OCI-LY7 (cell line): ENCODE data around the gene TFCP2L1. TPM values are rescaled to one million over a fixed set of nuclear protein-coding genes. Genes with fewer than 3 reads are reported as not detected.

ENCODE experiments used
- BruUV-seq: library from RNA; stranded (reverse); fragments of 400-500 nt; replicated peaks from 2 replicates; lab custom pipeline; 2021; lab: Mats Ljungman, UMichigan
- CTCF ChIA-PET: fragments of 300-600 bp; sonication (Branson Sonifier 250); formaldehyde crosslinking; loops from one replicate; lab custom pipeline; 2022; ENCODE audit warnings: antibody characterized with exemption; ENCODE audit not compliant: unreplicated experiment; lab: Charles Lee
- POLR2A ChIA-PET: fragments of 300-600 bp; sonication (Branson Sonifier 250); formaldehyde crosslinking; loops from one replicate; lab custom pipeline; 2022; ENCODE audit warnings: antibody characterized with exemption; lab: Charles Lee
- DNase-seq: peaks from one replicate; pipeline ENCODE4 v3.0.0-alpha.2; 2015; ENCODE audit warnings: low spot score
- H2AFZ ChIP-seq: fragments of 200-600 bp; sonication (generic), shearing (Covaris generic); 2 replicates; pipeline ENCODE4 v1.6.1; 2014; ENCODE audit warnings: mild to moderate bottlenecking, antibody characterized with exemption, low read length, moderate library complexity
- H3K27ac ChIP-seq: fragments of 200-600 bp; sonication (generic); 2 replicates; pipeline ENCODE4 v1.5.1; 2014; ENCODE audit warnings: mixed run types, low read depth, mild to moderate bottlenecking, moderate library complexity, low read length, inconsistent platforms; ENCODE audit not compliant: poor library complexity, severe bottlenecking
- H3K36me3 ChIP-seq: fragments of 200-600 bp; sonication (generic); 2 replicates; pipeline ENCODE4 v1.6.1; 2014; ENCODE audit warnings: mild to moderate bottlenecking, antibody characterized with exemption, low read length, moderate library complexity, mixed read lengths; ENCODE audit not compliant: insufficient read depth
- H3K4me1 ChIP-seq: fragments of 200-600 bp; sonication (generic); 2 replicates; pipeline ENCODE4 v1.5.1; 2014; ENCODE audit warnings: mild to moderate bottlenecking, low read length; ENCODE audit not compliant: insufficient read depth, poor library complexity, severe bottlenecking
- H3K4me2 ChIP-seq: fragments of 200-600 bp; sonication (generic); 2 replicates; pipeline ENCODE4 v1.6.1; 2014; ENCODE audit warnings: mild to moderate bottlenecking, low read length
- H3K4me3 ChIP-seq: fragments of 200-600 bp; sonication (generic); 2 replicates; pipeline ENCODE4 v1.5.1; 2014; ENCODE audit warnings: mild to moderate bottlenecking, low read depth, low read length; ENCODE audit not compliant: poor library complexity, severe bottlenecking
- H3K79me2 ChIP-seq: fragments of 200-600 bp; sonication (generic); 2 replicates; pipeline ENCODE4 v1.6.1; 2016; ENCODE audit warnings: low read depth, mild to moderate bottlenecking, low read length, moderate library complexity, mixed read lengths; ENCODE audit not compliant: insufficient read depth
- H3K9me2 ChIP-seq: fragments of 200-600 bp; sonication (generic); 2 replicates; pipeline ENCODE4 v1.6.1; 2016; ENCODE audit warnings: mild to moderate bottlenecking, low read length, mixed read lengths; ENCODE audit not compliant: insufficient read depth
- H3K9me3 ChIP-seq: fragments of 200-600 bp; sonication (generic); 2 replicates; pipeline ENCODE4 v1.6.1; 2014; ENCODE audit warnings: mild to moderate bottlenecking, mixed run types, low read length, mixed read lengths
- H4K20me1 ChIP-seq: fragments of 200-600 bp; sonication (generic); 2 replicates; pipeline ENCODE4 v1.6.1; 2014; ENCODE audit warnings: mild to moderate bottlenecking, antibody characterized with exemption, low read length, moderate library complexity, mixed read lengths; ENCODE audit not compliant: insufficient read depth
- CTCF ChIP-seq: fragments of 200-600 bp; sonication (generic); conservative IDR thresholded peaks from 2 replicates; pipeline ENCODE4 v1.5.1; 2014; ENCODE audit warnings: mild to moderate bottlenecking, antibody characterized with exemption, low read length, moderate library complexity, mixed read lengths
- EZH2phosphoT487 ChIP-seq: fragments of 200-600 bp; sonication (generic); IDR thresholded peaks from 2 replicates; pipeline ENCODE4 v1.6.1; 2018; ENCODE audit warnings: low read depth, borderline replicate concordance, mild to moderate bottlenecking, mixed run types, antibody characterized with exemption, low read length, moderate library complexity, mixed read lengths
- intact Hi-C: fragments of 100-400 bp; cut with micrococcal nuclease; formaldehyde crosslinking; loops from one replicate; pipeline ENCODE4 v1.10.0; 2022; ENCODE audit not compliant: unreplicated experiment
- total RNA-seq, 2 experiments: library from RNA; depleted of rRNA in 1 of 2; stranded (reverse); fragments of >200 nt in 1 of 2; shearing (Covaris generic) in 1 of 2; gene quantifications; 2 replicates each; pipeline ENCODE4 v1.2.3, GENCODE V29; 2014 to 2022

TFCP2L1 gene
- total RNA-seq, 2 experiments from 2014 or later: 0.06 to 1.4 TPM

DNA sequence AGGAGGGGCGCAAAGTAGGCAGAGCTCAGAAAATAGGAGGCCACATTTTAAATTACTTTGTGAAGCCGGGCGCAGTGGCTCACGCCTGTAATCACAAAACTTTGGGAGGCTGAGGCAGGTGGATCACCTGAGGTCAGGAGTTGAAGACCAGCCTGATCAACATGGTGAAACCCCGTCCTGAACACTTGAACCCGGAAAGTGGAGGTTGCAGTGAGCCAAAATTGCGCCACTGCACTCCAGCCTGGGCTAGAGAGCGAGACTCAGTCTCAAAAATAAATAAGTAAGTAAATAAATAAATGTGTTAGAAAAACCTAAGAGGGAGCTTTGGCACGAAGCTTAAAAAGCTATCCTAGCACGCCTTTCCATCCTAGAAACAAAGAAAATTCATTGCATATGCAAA, 105.5 kb downstream of the TFCP2L1 start:
- Histone ChIP-seq H3K9me3 (no peaks in the 10 kb centered on the region), H4K20me1 (no peaks in the 10 kb centered on the region), H3K4me2 (no peak overlapping the region), H3K79me2 (no peaks in the 10 kb centered on the region), H3K4me3 (no peak overlapping the region), H3K9me2 (no peaks in the 10 kb centered on the region), H3K27ac (no peak overlapping the region), H2AFZ (no peak overlapping the region), H3K4me1 (no peaks in the 10 kb centered on the region), H3K36me3 (no peaks in the 10 kb centered on the region)
- no TSS peak for BruUV-seq
- intact Hi-C loops: no loop called here
- no peak for DNase-seq
- ChIA-PET CTCF (no interaction called here), POLR2A (no interaction called here)
- no peak for TF ChIP-seq CTCF
- no peak for TF ChIP-seq EZH2phosphoT487

DNA sequence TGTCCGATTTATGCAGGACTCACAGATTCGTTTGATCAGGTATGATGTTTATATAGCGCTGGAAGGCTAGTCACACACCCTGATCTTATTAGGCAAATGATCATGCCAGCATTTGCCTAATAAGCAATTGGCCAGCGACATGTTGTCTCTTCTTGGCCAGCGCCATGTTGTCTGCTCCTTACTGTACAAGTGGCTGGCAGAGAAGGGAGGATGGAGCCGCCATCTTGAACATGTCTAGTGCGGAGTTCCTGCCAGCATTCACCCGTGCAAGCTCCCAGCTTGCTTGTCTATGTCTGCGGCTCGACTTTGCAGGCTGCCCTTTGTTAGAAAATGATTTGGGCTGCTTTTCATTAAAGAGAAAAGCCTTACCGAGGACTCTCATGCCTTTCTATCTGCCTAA, 106.3 kb downstream of the TFCP2L1 start:
- H3K4me2 ChIP-seq: no peak overlapping the region
- DNase-seq: no peak
- no peaks in the 10 kb centered on the region for H4K20me1 ChIP-seq
- intact Hi-C loops: no loop called here
- CTCF ChIA-PET: no interaction called here
- no peak for TF ChIP-seq EZH2phosphoT487
- no peak for TF ChIP-seq CTCF
- no peak overlapping the region for H3K27ac ChIP-seq
- H2AFZ ChIP-seq: no peak overlapping the region
- no peaks in the 10 kb centered on the region for H3K36me3 ChIP-seq
- H3K9me2 ChIP-seq: no peaks in the 10 kb centered on the region
- no peaks in the 10 kb centered on the region for H3K4me1 ChIP-seq
- BruUV-seq: no TSS peak
- H3K79me2 ChIP-seq: no peaks in the 10 kb centered on the region
- POLR2A ChIA-PET: no interaction called here
- no peak overlapping the region for H3K4me3 ChIP-seq
- H3K9me3 ChIP-seq: no peaks in the 10 kb centered on the region

- Histone ChIP-seq H3K4me2 (no peak overlapping the region), H3K36me3 (no peaks in the 10 kb centered on the region), H2AFZ (no peak overlapping the region), H3K27ac (no peak overlapping the region), H3K9me3 (no peaks in the 10 kb centered on the region), H3K79me2 (no peaks in the 10 kb centered on the region), H4K20me1 (no peaks in the 10 kb centered on the region), H3K4me1 (no peaks in the 10 kb centered on the region), H3K9me2 (no peaks in the 10 kb centered on the region), H3K4me3 (no peak overlapping the region)
- DNase-seq: no peak
- POLR2A ChIA-PET: interaction anchor here (0.5 kb wide), 1 partner anchor 15 kb away, joined by 3 read pairs; no protein-coding TSS in a partner anchor
- no peak for TF ChIP-seq EZH2phosphoT487
- TF ChIP-seq CTCF: no peak
- CTCF ChIA-PET: no interaction called here
- BruUV-seq: no TSS peak
- intact Hi-C loops: no loop called here
Observed at GRCh38 chr2:121177896-121178295, 107.1 kb downstream of the TFCP2L1 start.
